IMR-90 (cell line): ENCODE results near the gene CCDC102B. TPM values are rescaled to one million over a fixed set of nuclear protein-coding genes. Genes with fewer than 3 reads are reported as not detected.

ENCODE experiments used
- ATAC-seq: fragments of 200-7000 bp; cut with Tn5 transposase; 2 replicates; pipeline ENCODE4 v1.9.1; 2020; ENCODE audit warnings: low read depth, mild to moderate bottlenecking, moderate library complexity
- BruUV-seq: library from RNA; stranded (reverse); fragments of 400-500 nt; replicated peaks from 2 replicates; lab custom pipeline; 2021; lab: Mats Ljungman, UMichigan
- CTCF ChIA-PET: fragments of 300-600 bp; formaldehyde crosslinking; extraction: SDS; loops from one replicate; lab custom pipeline; 2021; ENCODE audit warnings: antibody characterized with exemption; lab: Yijun Ruan, JAX
- POLR2A ChIA-PET: fragments of 300-600 bp; sonication (Branson Sonifier 250); formaldehyde crosslinking; loops from one replicate; lab custom pipeline; 2022; ENCODE audit warnings: antibody characterized with exemption; ENCODE audit not compliant: unreplicated experiment; lab: Charles Lee
- DNase-seq: peaks from one replicate; pipeline ENCODE4 v3.0.0; 2013
- H2AFZ ChIP-seq: replicated peaks from 2 replicates; pipeline ENCODE3; 2013; ENCODE audit warnings: low read length, mild to moderate bottlenecking; ENCODE audit not compliant: poor library complexity
- H2AK5ac ChIP-seq: 2 replicates; pipeline ENCODE4 v1.6.1; 2013; ENCODE audit warnings: low read depth, low read length, inconsistent platforms
- H2AK9ac ChIP-seq: replicated peaks from 2 replicates; pipeline ENCODE3; 2013; ENCODE audit warnings: mild to moderate bottlenecking, low read depth, low read length, moderate library complexity; ENCODE audit not compliant: poor library complexity
- H2BK120ac ChIP-seq: 2 replicates; pipeline ENCODE4 v1.6.1; 2013; ENCODE audit warnings: low read depth, low read length, inconsistent platforms
- H2BK15ac ChIP-seq: 3 replicates; pipeline ENCODE4 v1.6.1; 2013; ENCODE audit warnings: low read depth, low read length, inconsistent platforms
- H2BK20ac ChIP-seq: 2 replicates; pipeline ENCODE4 v1.6.1; 2013; ENCODE audit warnings: low read depth, mild to moderate bottlenecking, inconsistent platforms, low read length, moderate library complexity
- H2BK5ac ChIP-seq: 2 replicates; pipeline ENCODE4 v1.6.1; 2013; ENCODE audit warnings: mild to moderate bottlenecking, low read depth, low read length, inconsistent platforms; ENCODE audit not compliant: poor library complexity, severe bottlenecking
- H3K14ac ChIP-seq: replicated peaks from 2 replicates; pipeline ENCODE4 v1.6.1; 2013; ENCODE audit warnings: low read depth, low read length, inconsistent platforms
- H3K18ac ChIP-seq: 2 replicates; pipeline ENCODE4 v1.6.1; 2013; ENCODE audit warnings: low read depth, low read length, control low read depth
- H3K23ac ChIP-seq: 2 replicates; pipeline ENCODE4 v1.6.1; 2013; ENCODE audit warnings: low read depth, low read length, inconsistent platforms
- H3K27ac ChIP-seq: 2 replicates; pipeline ENCODE4 v1.5.1; 2013; ENCODE audit warnings: mild to moderate bottlenecking, control low read depth, low read length; ENCODE audit not compliant: insufficient read depth
- H3K27me3 ChIP-seq: 2 replicates; pipeline ENCODE4 v1.6.1; 2013; ENCODE audit warnings: low read length; ENCODE audit not compliant: control insufficient read depth, insufficient read depth
- H3K36me3 ChIP-seq: 2 replicates; pipeline ENCODE4 v1.6.1; 2013; ENCODE audit warnings: low read length, mixed read lengths; ENCODE audit not compliant: control insufficient read depth, insufficient read depth
- H3K4ac ChIP-seq: 2 replicates; pipeline ENCODE4 v1.6.1; 2013; ENCODE audit warnings: low read depth, low read length, inconsistent platforms
- H3K4me1 ChIP-seq: 2 replicates; pipeline ENCODE4 v1.6.1; 2013; ENCODE audit warnings: low read length, mixed read lengths; ENCODE audit not compliant: control insufficient read depth, insufficient read depth
- H3K4me2 ChIP-seq: 2 replicates; pipeline ENCODE4 v1.6.1; 2013; ENCODE audit warnings: low read depth, mild to moderate bottlenecking, control low read depth, low read length, moderate library complexity
- H3K4me3 ChIP-seq: 2 replicates; pipeline ENCODE4 v1.5.1; 2013; ENCODE audit warnings: low read depth, mild to moderate bottlenecking, control low read depth, low read length, moderate library complexity; ENCODE audit not compliant: insufficient read depth
- H3K56ac ChIP-seq: 2 replicates; pipeline ENCODE4 v1.6.1; 2013; ENCODE audit warnings: low read length, inconsistent platforms; ENCODE audit not compliant: insufficient read depth; ENCODE audit errors: extremely low read depth
- H3K79me1 ChIP-seq, 2 experiments: 2 replicates each; pipeline ENCODE4 v1.6.1; 2013; ENCODE audit warnings: low read length in 2 of 2, inconsistent platforms in 1 of 2, low read depth in 1 of 2
- H3K9ac ChIP-seq: 2 replicates; pipeline ENCODE4 v1.6.1; 2013; ENCODE audit warnings: low read depth, low read length, control low read depth
- H3K9me1 ChIP-seq: 2 replicates; pipeline ENCODE4 v1.6.1; 2013; ENCODE audit warnings: low read length, inconsistent platforms; ENCODE audit not compliant: insufficient read depth
- H3K9me3 ChIP-seq: 2 replicates; pipeline ENCODE4 v1.6.1; 2013; ENCODE audit warnings: low read length; ENCODE audit not compliant: control insufficient read depth, insufficient read depth
- H4K20me1 ChIP-seq: 2 replicates; pipeline ENCODE4 v1.6.1; 2013; ENCODE audit warnings: low read length, inconsistent platforms; ENCODE audit not compliant: insufficient read depth
- H4K5ac ChIP-seq: 2 replicates; pipeline ENCODE4 v1.6.1; 2013; ENCODE audit warnings: mild to moderate bottlenecking, low read depth, low read length, control low read depth
- H4K8ac ChIP-seq, 2 experiments: 2 replicates each; pipeline ENCODE4 v1.6.1; 2013; ENCODE audit warnings: low read depth in 2 of 2, low read length in 2 of 2, control low read depth in 1 of 2, inconsistent platforms in 1 of 2
- H4K91ac ChIP-seq: 2 replicates; pipeline ENCODE4 v1.6.1; 2013; ENCODE audit warnings: low read depth, low read length, inconsistent platforms; ENCODE audit not compliant: insufficient read depth
- BHLHE40 ChIP-seq: fragments of 150-350 bp; IDR thresholded peaks from 2 replicates; pipeline ENCODE4 v1.6.1; 2016; ENCODE audit warnings: mild to moderate bottlenecking, low read depth, low read length
- CHD1 ChIP-seq: IDR thresholded peaks from 2 replicates; pipeline ENCODE4 v1.6.1; 2012; ENCODE audit warnings: low read depth, low read length, improper control_type of control experiment
- CTCF ChIP-seq: conservative IDR thresholded peaks from 2 replicates; pipeline ENCODE4 v1.5.1; 2012; ENCODE audit warnings: mild to moderate bottlenecking, low read depth, low read length, improper control_type of control experiment
- FOS ChIP-seq: fragments of 150-350 bp; IDR thresholded peaks from 2 replicates; pipeline ENCODE4 v1.6.1; 2016; ENCODE audit warnings: low read depth, low read length
- POLR2A ChIP-seq: IDR thresholded peaks from 2 replicates; pipeline ENCODE4 v1.6.1; 2012; ENCODE audit warnings: mild to moderate bottlenecking, low read depth, low read length
- RCOR1 ChIP-seq: IDR thresholded peaks from 2 replicates; pipeline ENCODE4 v1.6.1; 2012; ENCODE audit warnings: mild to moderate bottlenecking, low read length, improper control_type of control experiment; ENCODE audit not compliant: insufficient replicate concordance
- RFX5 ChIP-seq: IDR thresholded peaks from 2 replicates; pipeline ENCODE4 v1.8.0; 2012; ENCODE audit warnings: low read depth, mild to moderate bottlenecking, low read length, moderate library complexity
- WGBS, 2 experiments: methylation state at CpG; one replicate each; pipeline versions ENCODE4 v1.1.5 to v1.1.7; 2013; ENCODE audit warnings: missing lambda C conversion rate in 2 of 2; ENCODE audit not compliant: insufficient read length in 1 of 2; ENCODE audit errors: extremely low coverage in 2 of 2; 5-methylcytosine and 5-hydroxymethylcytosine counted together
- dilution Hi-C: fragments of 300-500 bp; cut with HindIII; formaldehyde crosslinking; loops from one replicate; pipeline ENCODE4 v1.14.3; 2018; ENCODE audit warnings: low sequenced_read_pairs; ENCODE audit not compliant: unreplicated experiment
- in situ Hi-C: fragments of 300-500 bp; cut with MboI; formaldehyde crosslinking; loops from 3 replicates; pipeline ENCODE4 v1.14.3; 2019; ENCODE audit warnings: low sequenced_read_pairs, inconsistent platforms, mixed read lengths
- intact Hi-C: fragments of 100-400 bp; cut with micrococcal nuclease; formaldehyde crosslinking; loops from 2 replicates; pipeline ENCODE4 v1.10.0; 2022
- polyA plus RNA-seq, 3 experiments: library from polyadenylated mRNA; depleted of rRNA; stranded (reverse); fragments of >200 nt; gene quantifications; 2 replicates each; pipeline ENCODE4 v1.2.3, GENCODE V29; 2012; ENCODE audit warnings: low replicate concordance in 1 of 3
- total RNA-seq: library from RNA; depleted of rRNA; stranded (reverse); fragments of >200 nt; gene quantifications from 2 replicates; pipeline ENCODE4 v1.2.3, GENCODE V29; 2012

The CCDC102B gene
- total and polyA plus RNA-seq, 2 of the 4 experiments (the other 2 are of a cell fraction): 0.54 to 1.4 TPM

- intact Hi-C loops: no loop called here
- H3K9me1 ChIP-seq: no peaks in the 10 kb centered on the region
- H2AK5ac ChIP-seq: no peak overlapping the region
- H4K5ac ChIP-seq: no peak overlapping the region
- no peak overlapping the region for H3K18ac ChIP-seq
- H2BK5ac ChIP-seq: no peak overlapping the region
- no peak overlapping the region for H2BK20ac ChIP-seq
- H3K4ac ChIP-seq: no peak overlapping the region
- TF ChIP-seq RFX5 (no peak), CTCF (no peak), RCOR1 (no peak), BHLHE40 (no peak), CHD1 (no peak), FOS (no peak), POLR2A (no peak)
- no peak overlapping the region for H3K27ac ChIP-seq
- H2BK120ac ChIP-seq: no peak overlapping the region
- H3K4me3 ChIP-seq: no peak overlapping the region
- dilution Hi-C loops: no loop called here
- no peak overlapping the region for H2AFZ ChIP-seq
- no CpG with 5 or more reads among the region's 3 CpGs for WGBS, 2 experiments
- no peaks in the 10 kb centered on the region for H3K79me1 ChIP-seq
- no peak for ATAC-seq
- ChIA-PET CTCF (no interaction called here), POLR2A (no interaction called here)
- H3K4me2 ChIP-seq: no peak overlapping the region
- H3K9ac ChIP-seq: no peak overlapping the region
- no peak for DNase-seq
- no peak overlapping the region for H3K56ac ChIP-seq
- H3K36me3 ChIP-seq: no peaks in the 10 kb centered on the region
- no peak overlapping the region for H3K23ac ChIP-seq
- BruUV-seq: no TSS peak
- H4K8ac ChIP-seq: no peak overlapping the region
- H4K20me1 ChIP-seq: no peaks in the 10 kb centered on the region
- H2AK9ac ChIP-seq: no peak overlapping the region
- no peaks in the 10 kb centered on the region for H3K4me1 ChIP-seq
- no peak overlapping the region for H3K14ac ChIP-seq
- no peaks in the 10 kb centered on the region for H3K9me3 ChIP-seq
- H4K91ac ChIP-seq: no peak overlapping the region
- H2BK15ac ChIP-seq: no peak overlapping the region
- H3K27me3 ChIP-seq: no peaks in the 10 kb centered on the region
- in situ Hi-C loops: no loop called here
Observed at GRCh38 chr18:68960355-68960754, 162.5 kb downstream of the CCDC102B start.
